GM18867 (cell line): Measurements from ENCODE around the gene CFAP52.
A peak's percentile ranks its signal among the peaks of the same experiment; 100 is the strongest.
"Not testable (repeated sequence)": the region's sequence is repeated elsewhere in the genome, so short reads cannot be mapped to it uniquely, and the experiment has no call there.

Source experiments
- ATAC-seq: cut with Tn5 transposase; IDR thresholded peaks from one replicate; pipeline ENCODE4 v1.9.1; 2021; ENCODE audit warnings: mild to moderate bottlenecking, moderate library complexity; ENCODE audit not compliant: unreplicated experiment

CFAP52 gene

GRCh38 chr17:9568004-9568403 is 8.4 kb upstream of the CFAP52 start:
- no peak for ATAC-seq

- no peak for ATAC-seq
Observed at GRCh38 chr17:9568957-9569588, 7.4 kb upstream of the CFAP52 start.

GRCh38 chr17:9571201-9571600 is 5.2 kb upstream of the CFAP52 start:
- ATAC-seq, result no peak

GRCh38 chr17:9575381-9576101 is 901 bp upstream of the CFAP52 start, which contains the start of gene STX8:
Gene STX8 (minus strand): TSS chr17:9575820. CDS start chr17:9575808, 12 bp downstream.
- ATAC-seq, result peak; percentile 84

GRCh38 chr17:9577373-9577709 is 899 bp downstream of the CFAP52 start:
- ATAC-seq, result no peak

GRCh38 chr17:9587969-9588656 is 11.7 kb downstream of the CFAP52 start:
- ATAC-seq, result no peak

- no peak for ATAC-seq
Observed at GRCh38 chr17:9594065-9594464, 17.6 kb downstream of the CFAP52 start.

- not testable (repeated sequence) for ATAC-seq
Observed at GRCh38 chr17:9597638-9598037, 21.2 kb downstream of the CFAP52 start.

- no peak for ATAC-seq
Observed at GRCh38 chr17:9598661-9599060, 22.2 kb downstream of the CFAP52 start.

- ATAC-seq, result not testable (repeated sequence)
Observed at GRCh38 chr17:9604583-9604982, 28.1 kb downstream of the CFAP52 start.

- ATAC-seq, result no peak
Observed at GRCh38 chr17:9606453-9606852, 30.0 kb downstream of the CFAP52 start.

GRCh38 chr17:9607058-9607457 is 30.6 kb downstream of the CFAP52 start:
- ATAC-seq, result not testable (repeated sequence)

- no peak for ATAC-seq
Observed at GRCh38 chr17:9611557-9611956, 35.1 kb downstream of the CFAP52 start.

- no peak for ATAC-seq
Observed at GRCh38 chr17:9612006-9612405, 35.6 kb downstream of the CFAP52 start.

- no peak for ATAC-seq
Observed at GRCh38 chr17:9615486-9615885, 39.0 kb downstream of the CFAP52 start.

GRCh38 chr17:9622961-9623360 is 46.5 kb downstream of the CFAP52 start:
- ATAC-seq, result no peak

- no peak for ATAC-seq
Observed at GRCh38 chr17:9628509-9628908, 52.1 kb downstream of the CFAP52 start.

- ATAC-seq, result no peak
Observed at GRCh38 chr17:9632741-9633140, 56.3 kb downstream of the CFAP52 start.

- no peak for ATAC-seq
Observed at GRCh38 chr17:9635340-9635739, 58.9 kb downstream of the CFAP52 start.

GRCh38 chr17:9636501-9636900 is 60.1 kb downstream of the CFAP52 start:
- ATAC-seq, result no peak

- ATAC-seq, result not testable (repeated sequence)
Observed at GRCh38 chr17:9640388-9640787, 63.9 kb downstream of the CFAP52 start.

- no peak for ATAC-seq
Observed at GRCh38 chr17:9643611-9644010, 67.2 kb downstream of the CFAP52 start.
